ENCODE data around the gene BLVRA.
"Not testable (repeated sequence)": the region's sequence is repeated elsewhere in the genome, so short reads cannot be mapped to it uniquely, and the experiment has no call there.

Gene BLVRA

DNA sequence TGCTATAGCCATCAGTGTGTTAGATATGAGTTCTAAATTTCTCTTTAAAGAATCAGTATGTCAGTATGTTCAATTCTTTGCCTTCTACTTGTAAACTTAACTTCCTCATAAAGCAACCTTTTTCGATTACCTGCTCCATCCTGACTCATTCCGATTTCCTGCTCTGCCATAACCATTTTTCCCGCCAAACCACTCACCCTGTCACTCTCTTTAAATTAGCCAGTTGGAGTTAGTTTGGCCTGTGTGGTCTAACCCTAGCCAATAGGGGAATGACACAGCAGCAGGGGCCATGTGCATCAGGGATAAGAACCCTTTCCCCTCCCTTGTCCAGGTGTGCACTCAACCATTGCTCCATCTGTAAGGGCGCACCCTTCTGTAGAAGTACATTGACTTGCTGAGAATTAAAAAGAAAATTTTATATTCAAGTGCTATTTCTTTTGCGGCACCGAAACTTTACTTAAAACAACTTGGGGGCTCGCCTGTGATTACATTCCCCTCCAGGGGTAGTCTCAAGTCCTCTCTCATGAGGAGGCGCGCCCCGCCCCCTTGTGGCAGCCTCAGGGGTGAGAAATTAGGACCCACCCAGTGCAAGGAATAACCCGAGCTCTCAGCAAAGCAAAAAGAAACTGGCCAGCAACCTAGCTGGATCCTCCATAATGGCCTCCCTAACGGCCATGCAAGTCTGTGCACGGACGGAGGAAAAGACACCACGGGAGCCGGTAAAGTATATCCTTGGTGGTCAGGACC, 51.9 kb downstream of the BLVRA start:
- not testable (repeated sequence) for DNase-seq

DNA sequence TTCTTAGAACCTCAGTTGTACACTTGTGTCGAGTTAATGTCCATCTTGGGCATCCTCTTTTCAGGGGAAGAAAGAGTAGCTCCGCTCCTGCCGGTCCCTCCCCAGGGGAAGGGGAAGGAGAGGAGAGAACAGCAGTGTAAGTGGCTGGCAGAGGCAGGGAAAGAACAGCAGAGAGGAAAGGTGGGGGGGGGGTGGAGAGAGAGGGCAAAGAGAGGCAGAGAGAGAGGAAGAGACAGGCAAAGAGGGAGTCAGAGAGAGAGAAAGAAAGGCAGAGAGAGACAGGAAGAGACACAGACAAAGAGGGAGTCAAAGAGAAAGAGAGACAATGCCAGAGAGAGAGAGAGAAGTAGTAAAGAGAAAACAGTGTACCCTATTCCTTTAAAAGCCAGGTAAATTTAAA, 56.9 kb downstream of the BLVRA start:
- no peak for DNase-seq

DNA sequence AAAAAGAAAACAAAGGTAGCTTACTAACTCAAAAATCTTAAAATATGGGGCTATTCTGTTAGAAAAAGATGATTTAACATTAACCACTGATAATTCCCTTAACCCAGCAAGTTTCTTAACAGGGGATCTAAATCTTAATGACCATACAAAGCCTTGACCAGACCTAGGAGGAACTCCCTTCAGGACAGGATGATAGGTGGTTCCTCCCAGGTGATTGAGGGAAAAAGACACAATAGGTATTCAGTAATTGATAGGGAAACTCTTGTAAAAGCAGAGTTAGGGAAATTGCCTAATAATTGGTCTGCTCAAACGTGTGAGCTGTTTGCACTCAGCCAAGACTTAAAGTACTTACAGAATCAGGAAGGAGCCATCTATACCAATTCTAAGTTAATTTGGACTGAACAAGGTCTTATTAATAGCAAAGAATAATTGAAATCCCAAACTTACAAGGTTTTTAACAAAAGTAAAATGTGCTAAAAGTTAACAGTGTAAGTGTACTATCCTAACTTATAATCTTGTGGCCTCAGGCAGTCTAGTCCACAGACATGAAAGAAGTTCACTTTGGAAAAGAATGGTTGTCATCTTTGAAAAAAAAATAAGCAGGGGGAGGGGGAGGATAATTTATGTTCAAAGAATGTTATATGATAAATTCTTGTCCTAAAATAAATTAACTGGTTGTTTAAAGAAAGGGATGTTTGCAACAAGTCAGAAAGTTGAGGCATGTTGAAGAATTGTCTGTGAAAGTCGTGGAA, 57.7 kb downstream of the BLVRA start:
- DNase-seq, result not testable (repeated sequence)

DNA sequence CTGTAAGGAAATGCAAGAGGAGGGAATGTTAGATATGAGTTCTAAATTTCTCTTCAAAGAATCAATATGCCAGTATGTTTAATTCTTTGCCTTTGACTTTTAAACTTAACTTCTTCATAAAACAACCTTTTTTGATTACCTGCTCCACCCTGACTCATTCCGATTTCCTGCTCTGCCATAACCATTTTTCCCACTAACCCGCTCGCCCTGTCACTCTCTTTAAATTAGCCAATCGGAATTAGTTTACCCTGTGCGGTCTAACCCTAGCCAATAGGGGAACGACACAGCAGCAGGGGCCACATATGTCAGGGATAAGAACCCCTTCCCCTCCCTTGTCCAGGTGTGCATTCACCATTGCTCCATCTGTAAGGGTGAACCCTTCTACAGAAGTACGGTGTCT, 64.9 kb downstream of the BLVRA start:
- DNase-seq, result not testable (repeated sequence)

DNA sequence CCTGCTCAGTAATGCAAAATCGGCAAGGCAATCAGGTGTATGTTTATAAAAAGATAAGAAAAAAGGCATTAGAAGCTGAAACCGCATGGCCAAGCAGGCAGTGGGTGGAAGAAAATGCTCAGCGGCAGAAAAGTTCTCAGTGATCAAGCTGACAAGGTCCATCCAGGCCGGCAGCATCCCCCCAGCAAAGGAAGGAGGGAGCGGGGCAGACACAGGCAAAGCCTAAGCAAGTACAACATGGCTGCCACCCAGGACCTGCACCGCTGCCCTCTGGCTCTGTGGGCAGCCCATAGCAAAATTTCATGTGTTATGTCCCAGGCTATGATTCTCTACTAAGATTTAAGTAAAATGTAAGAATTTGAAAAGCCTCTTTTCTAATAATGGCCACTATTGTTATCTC, 65.5 kb downstream of the BLVRA start:
- DNase-seq, result no peak

DNA sequence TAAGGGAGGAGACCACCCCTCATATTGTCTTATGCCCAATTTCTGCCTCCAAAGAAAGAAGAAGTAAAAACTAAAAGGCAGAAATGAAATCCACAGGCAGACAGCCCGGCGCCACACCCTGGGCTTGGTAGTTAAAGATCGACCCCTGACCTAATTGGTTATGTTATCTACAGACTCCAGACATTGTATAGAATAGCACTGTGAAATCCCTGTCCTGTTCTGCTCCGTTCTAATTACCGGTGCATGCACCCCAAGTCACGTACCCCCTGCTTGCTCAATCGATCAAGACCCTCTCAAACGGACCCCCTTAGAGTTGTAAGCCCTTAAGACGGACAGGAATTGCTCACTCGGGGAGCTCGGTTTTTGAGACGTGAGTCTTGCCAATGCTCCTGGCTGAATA, 66.0 kb downstream of the BLVRA start:
- not testable (repeated sequence) for DNase-seq

DNA sequence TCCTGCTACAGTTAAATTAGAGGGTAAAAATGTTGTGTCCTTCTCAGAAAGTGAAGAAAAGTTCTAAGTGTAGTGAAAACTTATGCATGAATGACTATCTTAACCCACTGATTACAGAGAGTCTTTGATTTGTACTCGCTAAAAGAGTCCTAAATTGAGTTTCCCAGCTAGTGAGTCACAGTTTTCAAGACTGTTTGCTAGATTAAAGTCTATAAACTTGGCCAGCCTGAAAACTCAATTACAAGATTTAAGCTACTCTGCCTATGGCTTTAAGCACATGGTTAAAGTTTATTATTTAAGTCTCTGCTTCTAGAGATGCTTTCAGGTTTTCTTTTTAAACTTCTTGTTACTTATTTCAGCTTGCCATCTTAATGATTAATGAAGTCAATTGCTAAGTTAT, 66.5 kb downstream of the BLVRA start:
- no peak for DNase-seq

DNA sequence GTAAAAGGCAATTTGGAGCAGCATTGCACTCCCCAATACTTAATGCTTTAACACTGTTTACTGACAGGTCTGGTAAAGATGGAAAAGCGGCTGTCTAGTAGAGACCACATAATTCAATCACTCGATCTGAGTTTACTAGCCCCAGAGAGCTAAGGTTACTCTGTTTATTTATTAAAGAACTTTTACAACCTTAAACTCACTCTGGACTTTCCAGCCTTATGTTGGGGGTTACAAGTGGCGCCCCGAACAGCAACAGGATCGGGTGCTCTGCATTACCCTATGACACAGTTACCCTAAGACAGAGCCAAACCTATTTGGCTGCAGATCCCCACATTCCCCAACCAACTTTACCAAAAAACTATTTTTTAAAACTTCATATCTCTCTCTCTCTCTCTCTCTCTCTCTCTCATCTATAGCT, 66.9 kb downstream of the BLVRA start:
- DNase-seq, result no peak

DNA sequence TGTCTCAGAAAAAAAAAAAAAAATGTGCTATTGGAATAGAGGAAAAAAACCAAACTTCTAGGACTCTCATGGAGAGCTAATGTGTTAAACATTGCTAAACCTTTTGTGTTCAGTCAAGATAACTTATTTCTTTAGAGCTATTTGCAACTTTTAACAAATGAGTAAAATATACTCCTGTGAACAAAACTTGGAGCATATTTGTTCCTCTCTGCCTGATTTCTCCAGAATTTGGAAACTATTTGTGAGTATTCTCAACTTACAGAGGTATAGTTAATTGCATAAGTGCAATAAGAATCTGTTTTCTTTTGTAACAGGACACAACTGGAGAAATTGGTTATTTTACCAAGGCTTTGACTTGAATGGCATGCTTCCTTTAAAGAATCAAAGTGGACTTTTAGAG, 72.4 kb downstream of the BLVRA start:
- not testable (repeated sequence) for DNase-seq

DNA sequence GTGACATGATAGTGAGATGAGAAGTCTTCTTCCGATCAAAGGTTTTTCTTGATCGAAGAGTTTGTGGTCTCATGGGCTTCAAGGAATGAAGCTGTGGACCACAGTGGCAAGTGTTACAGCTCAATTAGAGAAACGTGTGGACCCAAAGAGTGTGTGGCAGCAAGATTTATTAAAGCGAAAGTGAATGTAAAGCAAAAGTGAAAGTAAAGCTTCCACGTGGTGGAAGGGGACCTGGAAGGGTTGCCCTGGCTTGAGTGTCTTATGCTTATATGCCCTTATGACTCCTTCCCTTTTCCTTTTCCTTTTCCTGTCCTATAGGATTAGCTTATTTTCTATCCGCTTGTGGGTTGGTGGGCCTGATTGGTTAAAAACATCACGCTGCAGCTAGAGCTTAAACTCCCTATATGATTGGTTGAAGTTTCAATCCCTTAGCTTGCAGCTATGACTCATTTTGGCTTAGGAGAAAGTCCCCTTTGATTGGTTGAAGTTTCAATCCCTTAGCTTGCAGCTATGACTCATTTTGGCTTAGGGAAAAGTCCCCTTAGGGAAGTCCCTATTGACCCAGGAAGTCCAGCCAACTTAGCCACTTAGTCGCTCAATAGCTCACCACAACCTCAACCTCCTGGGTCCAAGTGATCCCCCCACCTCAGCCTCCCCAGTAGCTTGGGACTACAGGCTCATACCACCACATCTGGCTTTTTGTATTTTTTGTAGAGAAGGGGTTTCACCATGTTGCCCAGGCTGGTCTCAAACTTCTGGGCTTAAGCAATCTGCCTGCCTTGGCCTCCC, 76.2 kb downstream of the BLVRA start:
- DNase-seq, result no peak

DNA sequence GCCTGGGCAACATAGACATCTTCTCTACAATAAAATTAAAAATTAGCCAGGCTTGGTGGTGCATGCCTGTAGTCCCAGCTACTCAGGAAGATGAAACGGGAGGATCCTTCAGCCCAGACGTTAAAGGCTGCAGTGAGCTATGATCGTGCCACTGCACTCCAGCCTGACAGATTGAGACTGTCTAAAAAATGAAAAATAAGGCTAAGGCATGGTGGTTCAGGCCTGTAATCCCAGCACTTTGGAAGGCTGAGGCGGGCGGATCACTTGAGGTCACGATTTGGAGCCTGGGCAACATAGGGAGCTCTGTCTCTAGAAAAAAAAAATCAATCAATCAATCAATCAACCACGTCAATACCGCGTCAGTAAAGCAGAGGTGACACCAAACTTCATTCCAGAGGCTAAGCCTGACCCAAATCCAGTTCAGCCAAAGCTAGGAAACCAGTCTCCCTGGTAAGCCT, 79.8 kb downstream of the BLVRA start:
- no peak for DNase-seq

DNA sequence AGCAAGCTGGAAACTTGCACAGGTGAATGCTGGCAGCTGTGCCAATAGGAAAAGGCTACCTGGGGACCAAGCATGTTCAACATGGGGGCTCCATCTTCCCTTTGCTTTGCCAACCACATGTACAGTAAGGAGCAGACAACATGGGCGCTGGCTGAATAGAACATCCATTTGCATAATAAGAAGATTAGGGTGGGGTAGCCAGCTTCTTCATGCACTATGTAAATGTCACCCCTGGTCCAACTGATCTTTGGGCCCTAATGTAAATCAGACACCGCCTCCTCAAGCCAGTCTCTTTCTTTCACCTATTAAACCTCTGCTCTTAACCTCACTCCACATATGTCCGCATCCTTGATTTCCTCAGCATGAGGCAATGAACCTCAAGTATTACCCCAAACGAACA, 84.8 kb downstream of the BLVRA start:
- DNase-seq, result no peak

DNA sequence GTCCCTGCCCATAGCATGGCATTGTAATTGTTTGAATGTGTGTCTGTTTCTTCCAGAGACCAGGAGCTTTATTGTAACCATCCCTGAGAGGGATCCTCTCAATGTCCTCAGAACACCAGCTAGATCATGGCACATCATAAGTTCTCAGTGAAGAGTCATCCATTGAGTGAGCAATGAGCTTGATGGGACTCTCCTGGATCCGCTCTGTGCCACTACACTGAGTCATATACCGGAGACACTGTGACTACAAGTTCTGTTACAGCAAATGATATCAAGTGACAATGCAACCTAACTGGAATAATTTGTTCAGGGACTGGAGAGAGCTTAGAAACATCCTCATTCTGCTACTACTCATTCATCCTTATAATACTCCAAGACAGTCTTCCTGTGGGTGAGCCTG, 85.8 kb downstream of the BLVRA start:
- DNase-seq, result no peak

DNA sequence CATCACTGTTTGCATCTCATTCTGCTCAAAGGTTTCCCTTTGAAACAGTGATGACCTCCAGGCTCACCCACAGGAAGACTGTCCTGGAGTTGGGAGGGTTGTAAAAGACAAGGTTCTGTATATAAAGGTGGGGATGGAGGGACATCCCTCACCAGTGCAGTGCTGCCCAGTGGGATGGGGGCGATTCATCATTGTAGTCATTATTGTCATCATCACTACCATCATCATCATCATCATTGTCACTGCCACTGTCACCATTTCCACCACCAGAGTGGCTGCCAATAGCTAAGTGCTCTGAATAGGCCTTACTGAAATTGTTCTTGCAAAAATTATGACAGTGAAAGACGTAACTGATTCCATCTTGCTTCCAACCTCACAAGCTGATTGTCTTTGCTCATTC, 86.2 kb downstream of the BLVRA start:
- no peak for DNase-seq

DNA sequence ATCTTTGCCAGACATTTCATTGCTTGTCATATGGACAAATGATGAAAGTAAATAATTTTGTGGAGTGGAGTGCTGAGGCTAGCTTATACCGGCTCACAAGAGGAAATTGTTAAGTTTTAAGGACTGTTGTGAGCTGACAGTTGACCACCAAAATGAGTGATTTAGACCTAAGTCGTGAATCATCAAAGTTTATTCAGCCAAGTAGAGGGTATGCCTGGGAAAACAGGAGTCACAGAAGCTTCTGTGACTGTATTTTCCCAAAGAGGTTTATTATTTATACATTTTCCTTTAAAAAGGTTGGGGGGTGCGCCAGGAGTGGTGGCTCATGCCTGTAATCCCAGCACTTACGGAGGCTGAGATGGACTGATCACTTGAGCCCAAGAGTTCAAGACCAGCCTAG, 89.0 kb downstream of the BLVRA start:
- no peak for DNase-seq

DNA sequence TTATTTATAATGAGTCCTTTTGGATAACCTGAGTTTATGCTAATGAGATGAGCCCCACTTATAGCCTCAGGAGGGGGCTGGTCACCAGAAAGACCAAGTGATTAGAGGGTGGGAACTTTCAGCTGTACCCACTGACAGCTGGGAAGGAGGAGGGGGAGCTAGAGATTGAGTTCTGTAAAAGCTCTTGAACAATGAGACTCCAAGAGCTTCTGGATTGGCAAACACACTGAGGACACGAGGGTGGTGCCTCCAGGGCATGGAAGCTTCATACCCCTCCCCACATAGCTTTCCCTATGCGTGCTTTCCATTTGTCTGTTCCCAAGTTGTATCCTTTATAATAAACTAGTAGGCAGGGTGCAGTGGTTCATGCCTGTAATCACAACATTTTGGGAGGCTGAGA, 90.6 kb downstream of the BLVRA start:
- no peak for DNase-seq

DNA sequence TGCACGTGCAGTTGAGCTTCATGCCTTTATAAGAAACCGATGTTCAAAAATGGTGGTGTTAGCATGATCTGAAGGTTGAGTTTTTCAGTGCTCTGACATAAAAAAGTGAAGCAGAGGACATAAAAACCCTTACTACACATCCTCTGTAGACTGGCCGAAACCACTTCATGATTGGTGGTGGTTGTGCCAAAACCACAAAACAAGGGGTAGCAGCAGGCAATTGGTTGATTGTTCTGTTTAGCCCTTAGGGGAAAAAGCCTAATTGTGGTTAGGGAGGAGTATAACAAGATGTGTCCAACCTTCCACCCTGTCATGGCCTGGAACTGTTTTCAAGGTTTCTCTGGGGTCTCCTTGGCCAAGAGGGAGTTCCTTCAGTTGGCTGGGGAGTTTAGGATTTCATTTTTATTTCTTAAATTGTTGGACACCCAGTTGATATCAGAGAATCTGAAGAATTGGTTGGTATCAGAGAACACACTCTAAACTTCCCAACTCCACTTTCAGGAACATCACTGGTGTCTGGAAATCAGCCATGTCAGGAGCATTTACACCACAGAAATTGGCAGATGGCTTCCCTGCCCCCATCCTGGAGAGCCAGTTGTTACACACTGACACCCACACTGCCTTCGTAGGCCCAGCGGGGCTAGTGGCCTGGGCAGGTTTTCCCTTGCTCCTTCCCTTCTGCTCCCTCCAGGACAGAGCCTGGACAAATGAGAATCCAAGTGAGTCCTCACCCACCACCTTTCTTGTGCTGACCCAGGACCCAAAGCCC, 92.1 kb downstream of the BLVRA start:
- DNase-seq, result no peak

DNA sequence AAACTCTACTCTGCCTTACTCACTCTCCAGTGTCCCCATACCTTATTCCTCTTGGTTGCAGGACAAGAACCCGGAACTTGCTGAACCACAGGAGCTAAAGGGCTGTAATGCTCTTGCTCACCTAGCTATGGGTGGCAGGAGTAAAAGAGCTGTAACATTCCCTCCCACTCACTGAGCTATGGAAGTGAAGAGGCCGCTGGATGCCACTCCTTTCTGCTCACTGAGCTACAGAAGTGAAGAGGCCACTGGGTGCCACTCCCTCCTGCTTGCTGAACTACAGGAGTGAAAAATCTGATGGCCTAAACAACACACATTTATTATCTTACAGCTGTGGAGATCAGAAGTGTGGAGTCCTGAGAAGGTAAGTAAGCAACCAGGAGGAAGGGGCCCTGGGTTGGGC, 93.3 kb downstream of the BLVRA start:
- DNase-seq, result no peak

DNA sequence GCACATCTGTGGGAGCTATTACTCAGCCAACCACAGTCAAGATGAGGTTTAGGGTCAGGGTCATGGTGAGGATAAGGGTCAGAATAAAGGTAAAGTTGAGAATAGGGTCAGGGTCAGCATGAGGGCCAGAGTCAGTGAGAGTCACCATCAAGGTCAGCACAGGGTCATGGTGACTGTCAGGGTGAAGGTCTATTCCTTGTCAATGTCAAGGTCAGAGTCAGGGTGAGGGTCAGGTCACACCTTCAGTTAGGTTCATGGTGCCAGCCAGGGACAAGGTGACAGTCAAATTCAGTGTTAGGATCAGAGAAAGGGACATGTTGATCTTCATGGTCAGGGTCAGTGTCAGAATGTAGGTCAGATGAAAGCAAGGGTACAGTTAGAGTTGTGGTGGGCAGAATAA, 96.7 kb downstream of the BLVRA start:
- no peak for DNase-seq

DNA sequence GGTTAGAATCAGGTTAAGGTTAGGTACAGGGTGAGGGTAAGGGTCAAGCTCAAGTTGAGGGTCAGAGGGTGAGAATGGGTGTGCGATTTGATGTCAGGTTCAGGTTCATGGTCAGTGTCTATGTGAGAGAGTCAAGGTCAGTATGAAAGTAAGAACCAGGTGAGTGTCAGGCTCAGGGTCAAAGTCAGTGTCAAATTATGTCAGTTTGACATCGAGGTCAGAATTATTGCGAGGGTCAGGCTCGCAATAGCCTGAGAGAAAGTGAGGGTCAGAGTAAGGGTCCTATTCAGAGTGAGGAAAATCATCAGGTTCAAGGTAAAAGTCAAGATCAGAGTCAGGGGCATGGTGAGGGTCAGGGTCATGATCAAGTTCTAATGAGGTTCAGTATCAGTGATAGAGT, 97.8 kb downstream of the BLVRA start:
- DNase-seq, result no peak
